Left forelimb (tissue), 1 donor: ENCODE data around the gene HHAT.

ENCODE experiments used
- DNase-seq: peaks from one replicate; pipeline ENCODE4 v3.0.0-alpha.2; 2018; ENCODE audit warnings: low spot score

Gene HHAT

GRCh38 chr1:210685295-210685650 lies 356.6 kb downstream of the HHAT start:
- no peak for DNase-seq

GRCh38 chr1:210686841-210687240 lies 358.1 kb downstream of the HHAT start:
- no peak for DNase-seq

- no peak for DNase-seq
These were observed 359.0 kb downstream of the HHAT start for GRCh38 chr1:210687582-210688279.

GRCh38 chr1:210688512-210689234 lies 360.0 kb downstream of the HHAT start:
- no peak for DNase-seq

- no peak for DNase-seq
These were observed 361.1 kb downstream of the HHAT start for GRCh38 chr1:210689826-210690225.

GRCh38 chr1:210690236-210690635 lies 361.5 kb downstream of the HHAT start:
- no peak for DNase-seq

GRCh38 chr1:210691039-210691610 lies 362.4 kb downstream of the HHAT start:
- no peak for DNase-seq

GRCh38 chr1:210692796-210693195 lies 364.1 kb downstream of the HHAT start:
- DNase-seq: no peak

GRCh38 chr1:210695026-210695425 lies 366.3 kb downstream of the HHAT start:
- DNase-seq: no peak

- DNase-seq: no peak
These were observed 368.0 kb downstream of the HHAT start for GRCh38 chr1:210696709-210697108.

- no peak for DNase-seq
These were observed 368.5 kb downstream of the HHAT start for GRCh38 chr1:210697185-210697584.

GRCh38 chr1:210698661-210699060 lies 370.0 kb downstream of the HHAT start:
- DNase-seq: no peak

GRCh38 chr1:210700083-210700482 lies 371.4 kb downstream of the HHAT start:
- no peak for DNase-seq

- DNase-seq: no peak
These were observed 371.8 kb downstream of the HHAT start for GRCh38 chr1:210700511-210700910.

GRCh38 chr1:210702506-210702905 lies 373.8 kb downstream of the HHAT start:
- DNase-seq: no peak

GRCh38 chr1:210703593-210703992 lies 374.9 kb downstream of the HHAT start:
- no peak for DNase-seq

GRCh38 chr1:210705086-210705485 lies 376.4 kb downstream of the HHAT start:
- DNase-seq: no peak

GRCh38 chr1:210706246-210706645 lies 377.5 kb downstream of the HHAT start:
- DNase-seq: no peak

- DNase-seq: no peak
These were observed 378.9 kb downstream of the HHAT start for GRCh38 chr1:210707300-210708240.

GRCh38 chr1:210709701-210710100 lies 381.0 kb downstream of the HHAT start:
- no peak for DNase-seq

- no peak for DNase-seq
These were observed 383.3 kb downstream of the HHAT start for GRCh38 chr1:210711825-210712612.
